Umbilical cord (tissue), 2 donors: Measurements from ENCODE around the gene ARG2. TPM values are rescaled to one million over a fixed set of nuclear protein-coding genes. Genes with fewer than 3 reads are reported as not detected.
A peak's percentile ranks its signal among the peaks of the same experiment; 100 is the strongest.

Experiments used
- DNase-seq: peaks from one replicate; pipeline ENCODE4 v3.0.0-alpha.2; 2015; ENCODE audit warnings: low spot score
- total RNA-seq: library from RNA; depleted of rRNA; stranded (reverse); fragments of >200 nt; gene quantifications from one replicate; pipeline ENCODE4 v1.2.3, GENCODE V29; 2014; ENCODE audit warnings: low replicate concordance; ENCODE audit not compliant: insufficient read depth

ARG2 gene
- total RNA-seq, 1 donor from 2014 or later, result 5.5 TPM

- DNase-seq, result no peak
Measured at GRCh38 chr14:67680941-67681340, 61.2 kb downstream of the ARG2 start.

- no peak for DNase-seq
Measured at GRCh38 chr14:67683842-67684241, 64.1 kb downstream of the ARG2 start.

DNA sequence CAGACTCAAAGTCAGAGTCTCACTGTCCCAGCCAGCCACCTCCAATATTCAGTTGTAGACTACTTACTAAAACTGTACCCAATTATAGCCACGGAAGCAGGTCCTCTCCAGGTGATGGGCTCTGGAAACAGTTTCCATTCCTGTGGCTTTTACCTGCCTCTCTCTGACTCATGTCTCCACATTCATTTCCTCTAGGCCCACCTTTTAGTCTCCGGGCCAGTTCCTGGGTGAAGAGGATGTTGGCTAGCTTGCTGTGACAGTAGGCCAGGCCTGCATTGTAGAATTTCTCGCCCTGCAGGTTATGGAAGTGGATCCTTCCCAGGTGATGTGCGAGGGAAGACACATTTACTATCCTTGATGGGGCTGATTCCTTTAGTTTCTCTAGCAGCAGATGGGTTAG is 70.3 kb downstream of the ARG2 start:
- no peak for DNase-seq

DNA sequence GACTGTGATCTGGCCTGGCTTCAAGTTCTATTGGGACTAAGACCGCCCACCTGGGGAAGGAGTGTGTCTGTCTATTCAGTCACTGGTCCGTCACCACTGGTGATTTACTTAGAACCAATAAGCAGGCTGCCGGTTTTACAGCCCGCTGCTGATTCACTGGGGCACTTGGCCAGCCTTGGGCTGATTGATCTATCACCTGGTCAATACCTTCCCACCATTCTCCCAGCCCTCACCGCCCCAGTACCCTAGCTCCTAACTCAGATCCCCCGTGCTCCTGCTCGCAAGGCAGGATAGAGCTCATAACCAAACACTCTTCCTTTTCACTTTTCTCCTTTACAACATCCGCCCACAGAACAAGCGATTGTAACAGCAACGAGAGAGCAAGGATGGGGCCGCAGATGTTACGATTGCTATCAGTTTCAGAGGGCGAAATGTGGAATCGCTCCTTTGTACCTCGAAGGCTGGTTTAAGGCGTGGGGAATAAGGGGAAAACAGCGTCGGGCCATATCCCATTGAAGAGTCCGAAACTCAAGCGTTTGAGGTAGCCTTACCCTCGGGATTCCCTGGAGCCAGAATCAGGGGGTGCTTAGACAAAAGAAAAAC is 75.2 kb downstream of the ARG2 start:
- peak; percentile 72 for DNase-seq

- DNase-seq, result peak; percentile 97
Measured at GRCh38 chr14:67695394-67695949, 75.8 kb downstream of the ARG2 start, which contains the start of gene RDH11. TSS of gene RDH11 (minus strand) at chr14:67695764. CDS start at chr14:67695703, 61 bp downstream.

DNA sequence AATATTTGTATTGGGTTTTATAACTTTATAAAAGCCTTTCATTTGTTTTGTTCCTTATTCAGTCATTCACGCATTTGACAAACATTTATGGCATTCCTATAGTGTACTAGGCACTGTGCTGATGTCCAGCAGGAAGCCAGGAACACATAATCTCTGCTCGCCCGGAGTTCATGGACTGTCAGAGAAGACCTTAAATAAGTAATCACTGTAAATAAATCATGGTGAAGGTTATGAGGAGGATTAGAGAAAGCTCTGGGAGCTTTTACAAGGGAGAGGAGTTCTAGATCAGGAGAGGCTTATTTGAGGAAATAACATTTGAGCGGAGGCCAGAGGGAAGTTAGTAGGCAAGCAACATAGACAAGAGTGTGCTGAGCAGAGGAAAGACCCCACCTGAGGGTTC is 77.3 kb downstream of the ARG2 start:
- peak; percentile 84 for DNase-seq

DNA sequence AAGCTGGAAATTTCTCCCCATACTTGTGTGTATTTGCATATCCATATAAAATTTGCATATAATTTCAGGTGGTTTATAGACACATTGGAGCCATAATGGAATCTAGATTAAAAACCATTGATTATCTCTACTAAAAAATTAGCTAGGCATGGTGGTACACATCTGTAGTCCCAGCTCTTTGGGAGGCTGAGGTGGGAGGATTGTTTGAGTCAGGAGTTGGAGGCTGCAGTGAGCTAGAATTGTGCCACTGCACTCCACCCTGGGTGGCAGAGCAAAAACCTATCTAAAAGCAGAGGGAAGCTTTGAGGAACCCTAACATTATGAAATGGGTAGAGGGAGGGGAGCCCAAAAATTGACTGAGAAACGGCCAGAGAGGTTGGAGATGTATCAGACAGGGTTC is 78.5 kb downstream of the ARG2 start:
- no peak for DNase-seq

Other genes starting within 250 kb of the ARG2 start
- gene PLEK2, start 207.8 kb upstream of the ARG2 start, total RNA-seq, result 3.9 TPM
- 1.9 TPM for gene TMEM229B, start 131.2 kb upstream of the ARG2 start, total RNA-seq
- 3.4 TPM for gene PLEKHH1, start 86.6 kb upstream of the ARG2 start, total RNA-seq
- 23.1 TPM for gene PIGH, start 19.7 kb upstream of the ARG2 start, total RNA-seq
- gene VTI1B, start 54.7 kb downstream of the ARG2 start, total RNA-seq, result 44.8 TPM
- 64.8 TPM for gene RDH11, start 75.8 kb downstream of the ARG2 start, total RNA-seq
- gene RDH12, start 82.0 kb downstream of the ARG2 start, total RNA-seq, result 0.96 TPM
- gene ZFYVE26, start 196.7 kb downstream of the ARG2 start, total RNA-seq, result 28.2 TPM
- 34.2 TPM for gene RAD51B, start 199.9 kb downstream of the ARG2 start, total RNA-seq